Gastrocnemius medialis (tissue), 4 donors: ENCODE results near the gene SEC14L1.

Experiments used
- POLR2A ChIP-seq, 2 donors: fragments of 450-650 bp; IDR thresholded peaks; one replicate each; pipeline ENCODE4 v1.6.1; 2017; ENCODE audit warnings: antibody characterized with exemption in 2 of 2, mild to moderate bottlenecking in 2 of 2, moderate library complexity in 2 of 2
- TF ChIP-seq, protein P1 (sequence below), 5 experiments: fragments of 450-650 bp in 3 of 5; fragments of 200-600 bp in 2 of 5; sonication (generic) in 2 of 5; IDR thresholded peaks in 4 of 5; conservative IDR thresholded peaks in 1 of 5; 1 replicate in 4 of 5; 2 replicates in 1 of 5; pipeline ENCODE4 v1.5.1; 2016 to 2019; ENCODE audit warnings: antibody characterized with exemption in 5 of 5, mild to moderate bottlenecking in 3 of 5, moderate library complexity in 3 of 5

DNA sequence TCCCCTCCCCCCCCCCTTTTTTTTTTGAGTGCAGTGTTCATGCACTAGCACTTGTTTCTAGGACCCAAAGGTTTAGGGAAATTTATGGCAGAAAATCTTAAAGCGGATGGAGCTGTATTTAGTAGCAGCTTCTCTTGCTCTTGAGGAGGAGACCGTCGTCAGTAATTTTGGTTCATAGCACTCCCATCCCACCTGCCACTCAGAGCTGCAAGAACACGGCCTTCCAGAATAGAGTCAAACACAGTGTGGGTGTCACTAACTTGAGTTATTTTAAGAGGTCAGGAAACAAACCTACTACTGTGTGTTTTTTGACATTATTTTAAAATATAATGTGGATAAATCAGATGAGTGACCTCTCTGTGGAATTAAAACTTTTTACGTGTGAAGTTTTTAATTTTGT lies 37.3 kb downstream of the SEC14L1 start:
- TF ChIP-seq, protein P1, sequence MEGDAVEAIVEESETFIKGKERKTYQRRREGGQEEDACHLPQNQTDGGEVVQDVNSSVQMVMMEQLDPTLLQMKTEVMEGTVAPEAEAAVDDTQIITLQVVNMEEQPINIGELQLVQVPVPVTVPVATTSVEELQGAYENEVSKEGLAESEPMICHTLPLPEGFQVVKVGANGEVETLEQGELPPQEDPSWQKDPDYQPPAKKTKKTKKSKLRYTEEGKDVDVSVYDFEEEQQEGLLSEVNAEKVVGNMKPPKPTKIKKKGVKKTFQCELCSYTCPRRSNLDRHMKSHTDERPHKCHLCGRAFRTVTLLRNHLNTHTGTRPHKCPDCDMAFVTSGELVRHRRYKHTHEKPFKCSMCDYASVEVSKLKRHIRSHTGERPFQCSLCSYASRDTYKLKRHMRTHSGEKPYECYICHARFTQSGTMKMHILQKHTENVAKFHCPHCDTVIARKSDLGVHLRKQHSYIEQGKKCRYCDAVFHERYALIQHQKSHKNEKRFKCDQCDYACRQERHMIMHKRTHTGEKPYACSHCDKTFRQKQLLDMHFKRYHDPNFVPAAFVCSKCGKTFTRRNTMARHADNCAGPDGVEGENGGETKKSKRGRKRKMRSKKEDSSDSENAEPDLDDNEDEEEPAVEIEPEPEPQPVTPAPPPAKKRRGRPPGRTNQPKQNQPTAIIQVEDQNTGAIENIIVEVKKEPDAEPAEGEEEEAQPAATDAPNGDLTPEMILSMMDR (IDR thresholded peaks at IDR 0.05 in 4 of 5, conservative IDR thresholded peaks at IDR 0.05 in 1 of 5), result no peak
- TF ChIP-seq POLR2A (IDR thresholded peaks at IDR 0.05), result no peak
